CMK (cell line): ENCODE data around the gene NTN4.
A peak's percentile ranks its signal among the peaks of the same experiment; 100 is the strongest.
"Not testable (repeated sequence)": the region's sequence is repeated elsewhere in the genome, so short reads cannot be mapped to it uniquely, and the experiment has no call there.

Experiments used
- DNase-seq: peaks from one replicate; pipeline ENCODE4 v3.0.0-alpha.2; 2010; ENCODE audit warnings: low read depth

Gene NTN4

GRCh38 chr12:95654665-95655064, 135.9 kb downstream of the NTN4 start:
- not testable (repeated sequence) for DNase-seq

- DNase-seq = no peak
These were observed 136.6 kb downstream of the NTN4 start for GRCh38 chr12:95653771-95654546.

- no peak for DNase-seq
These were observed 138.9 kb downstream of the NTN4 start for GRCh38 chr12:95651681-95652080.

GRCh38 chr12:95648990-95649791, 141.4 kb downstream of the NTN4 start:
- DNase-seq = no peak

- no peak for DNase-seq
These were observed 143.8 kb downstream of the NTN4 start for GRCh38 chr12:95646781-95647190.

GRCh38 chr12:95643256-95643655, 147.3 kb downstream of the NTN4 start:
- DNase-seq = no peak

- peak; percentile 15 for DNase-seq
These were observed 148.0 kb downstream of the NTN4 start for GRCh38 chr12:95642583-95642982.

GRCh38 chr12:95641299-95641952, 149.1 kb downstream of the NTN4 start:
- DNase-seq = no peak

GRCh38 chr12:95640516-95640915, 150.0 kb downstream of the NTN4 start:
- DNase-seq = no peak

GRCh38 chr12:95637471-95638155, 153.0 kb downstream of the NTN4 start:
- no peak for DNase-seq

GRCh38 chr12:95637010-95637409, 153.6 kb downstream of the NTN4 start:
- DNase-seq = no peak

- no peak for DNase-seq
These were observed 155.6 kb downstream of the NTN4 start for GRCh38 chr12:95634622-95635621.

- no peak for DNase-seq
These were observed 156.7 kb downstream of the NTN4 start for GRCh38 chr12:95633732-95634465.

GRCh38 chr12:95633049-95633731, 157.4 kb downstream of the NTN4 start:
- no peak for DNase-seq

- DNase-seq = no peak
These were observed 160.1 kb downstream of the NTN4 start for GRCh38 chr12:95630496-95630895.

GRCh38 chr12:95629392-95629791, 161.2 kb downstream of the NTN4 start:
- no peak for DNase-seq

GRCh38 chr12:95626854-95627253, 163.7 kb downstream of the NTN4 start:
- no peak for DNase-seq

- no peak for DNase-seq
These were observed 165.6 kb downstream of the NTN4 start for GRCh38 chr12:95625012-95625411.

- DNase-seq = no peak
These were observed 166.0 kb downstream of the NTN4 start for GRCh38 chr12:95624589-95624988.
